Activated CD4-positive, alpha-beta T cell treated with anti-CD3 and anti-CD28 coated beads, Interleukin-2, Interleukin-4, amounts not matched to agents 100 ng/mL and 50 ng/mL, durations not matched to agents 16 hours and 8 hours (primary cell): ENCODE measurements around the gene SPPL3.
"Not testable (repeated sequence)": the region's sequence is repeated elsewhere in the genome, so short reads cannot be mapped to it uniquely, and the experiment has no call there.

Source experiments
- DNase-seq: peaks from one replicate; pipeline ENCODE4 v3.0.0-alpha.2; 2020; ENCODE audit warnings: low spot score

SPPL3 gene

GRCh38 chr12:120844297-120844696 is 59.9 kb downstream of the SPPL3 start:
- no peak for DNase-seq

GRCh38 chr12:120843472-120843871 is 60.7 kb downstream of the SPPL3 start:
- DNase-seq, result no peak

GRCh38 chr12:120842595-120842994 is 61.6 kb downstream of the SPPL3 start:
- no peak for DNase-seq

- DNase-seq, result no peak
These were observed 62.6 kb downstream of the SPPL3 start for GRCh38 chr12:120841525-120841924.

GRCh38 chr12:120839503-120839902 is 64.7 kb downstream of the SPPL3 start:
- DNase-seq, result no peak

- not testable (repeated sequence) for DNase-seq
These were observed 65.4 kb downstream of the SPPL3 start for GRCh38 chr12:120838629-120839383.

- DNase-seq, result no peak
These were observed 68.0 kb downstream of the SPPL3 start for GRCh38 chr12:120836114-120836684.

- DNase-seq, result no peak
These were observed 68.5 kb downstream of the SPPL3 start for GRCh38 chr12:120835657-120836056.

- DNase-seq, result no peak
These were observed 68.9 kb downstream of the SPPL3 start for GRCh38 chr12:120835304-120835612.

GRCh38 chr12:120834489-120835303 is 69.5 kb downstream of the SPPL3 start:
- no peak for DNase-seq

- no peak for DNase-seq
These were observed 70.3 kb downstream of the SPPL3 start for GRCh38 chr12:120833849-120834248.

GRCh38 chr12:120832737-120833136 is 71.4 kb downstream of the SPPL3 start:
- no peak for DNase-seq

GRCh38 chr12:120831648-120832267 is 72.4 kb downstream of the SPPL3 start:
- DNase-seq, result no peak

- no peak for DNase-seq
These were observed 73.2 kb downstream of the SPPL3 start for GRCh38 chr12:120830966-120831365.

GRCh38 chr12:120830052-120830940 is 73.9 kb downstream of the SPPL3 start:
- DNase-seq, result no peak

- no peak for DNase-seq
These were observed 77.8 kb downstream of the SPPL3 start for GRCh38 chr12:120826335-120826734.

GRCh38 chr12:120825337-120825736 is 78.8 kb downstream of the SPPL3 start:
- no peak for DNase-seq

- no peak for DNase-seq
These were observed 81.2 kb downstream of the SPPL3 start for GRCh38 chr12:120822832-120823503.

- DNase-seq, result peak; percentile 72
These were observed 82.3 kb downstream of the SPPL3 start for GRCh38 chr12:120821878-120822277.

GRCh38 chr12:120820884-120821510 is 83.2 kb downstream of the SPPL3 start:
- DNase-seq, result peak; percentile 61

GRCh38 chr12:120818416-120818815 is 85.7 kb downstream of the SPPL3 start:
- no peak for DNase-seq
